Adrenal gland (tissue), 12 donors: ENCODE measurements around the gene TMEM120B. TPM values are rescaled to one million over a fixed set of nuclear protein-coding genes. Genes with fewer than 3 reads are reported as not detected.

Experiments used
- DNase-seq, 7 donors: peaks; one replicate each; pipeline ENCODE4 v3.0.0-alpha.2; 2019 to 2020
- H3K27ac ChIP-seq, 5 donors: fragments of 200-600 bp; sonication (generic) in 4 of 5; 1 replicate in 3 of 5; 2 replicates in 2 of 5; pipeline versions ENCODE4 v1.5.1 to v1.8.0; 2016 to 2020; ENCODE audit warnings: mild to moderate bottlenecking in 1 of 5
- H3K27me3 ChIP-seq: fragments of 200-600 bp; 2 replicates; pipeline ENCODE4 v1.8.0; 2021
- H3K36me3 ChIP-seq, 2 donors: fragments of 200-600 bp; replicated peaks in 1 of 2; 1 replicate in 1 of 2; 2 replicates in 1 of 2; pipeline versions ENCODE4 v1.5.1 to v1.8.0; 2018 to 2022
- H3K4me1 ChIP-seq, 2 donors: fragments of 200-600 bp; replicated peaks in 1 of 2; 1 replicate in 1 of 2; 2 replicates in 1 of 2; pipeline versions ENCODE4 v1.5.1 to v1.8.0; 2018 to 2021
- H3K4me3 ChIP-seq, 4 donors: fragments of 200-600 bp; sonication (generic) in 3 of 4; one replicate each; pipeline ENCODE4 v1.5.1; 2016 to 2018
- H3K9me3 ChIP-seq, 3 donors: fragments of 200-600 bp; sonication (generic) in 1 of 3; replicated peaks in 1 of 3; 1 replicate in 2 of 3; 2 replicates in 1 of 3; pipeline versions ENCODE4 v1.5.1 to v1.8.0; 2016 to 2021
- POLR2A ChIP-seq, 2 donors: fragments of 450-650 bp; IDR thresholded peaks; one replicate each; pipeline ENCODE4 v1.6.1; 2017; ENCODE audit warnings: antibody characterized with exemption in 2 of 2, mild to moderate bottlenecking in 2 of 2, moderate library complexity in 1 of 2
- WGBS, 4 donors: extraction: QIAGEN DNeasy Blood & Tissue Kit in 2 of 4; methylation state at CpG; one replicate each; pipeline versions ENCODE4 v1.1.5 to v1.1.7; 2013 to 2017; 5-methylcytosine and 5-hydroxymethylcytosine counted together
- intact Hi-C, 2 donors: fragments of 100-400 bp; cut with DNase I; formaldehyde crosslinking; loops; one replicate each; pipeline versions ENCODE4 v1.14.1 to v1.15.0; 2022 to 2023
- polyA plus RNA-seq, 3 donors: library from polyadenylated mRNA; stranded (reverse); fragments of 200-250 nt in 2 of 3; fragments of 350-450 nt in 1 of 3; fragmentation: Illumina TruSeq in 1 of 3; extraction: RNeasy Lipid Tissue Mini Kit (QIAGEN cat#74804) in 1 of 3; gene quantifications; one replicate each; pipeline ENCODE4 v1.2.3, GENCODE V29; 2013 to 2014
- total RNA-seq, 9 donors: library from RNA; depleted of rRNA in 4 of 9; stranded (reverse); fragments of >200 nt in 4 of 9; fragments of 120-200 nt in 1 of 9; fragmentation: NEBNext Ultra II Directional in 1 of 9; extraction: Animal tissue kit (Norgen Biotek cat#: 25700) in 1 of 9; gene quantifications; one replicate each; pipeline versions ENCODE4 v1.1.0 to v1.2.4, GENCODE V29; 2013 to 2023
- TF ChIP-seq, protein P1 (sequence below), 6 experiments: fragments of 450-650 bp in 4 of 6; fragments of 200-600 bp in 2 of 6; sonication (generic) in 1 of 6; IDR thresholded peaks; 1 replicate in 5 of 6; 2 replicates in 1 of 6; pipeline versions ENCODE4 v1.5.1 to v1.8.0; 2016 to 2021; ENCODE audit warnings: antibody characterized with exemption in 6 of 6, mild to moderate bottlenecking in 2 of 6, moderate library complexity in 1 of 6
- donor health status: healthy with polysubstance abuse.
- donor health status: Bipolar disorder and iron deficiency.
- donor health status: DM: yes; HTN: yes; CAD: no.
- donor health status: DM: no; HTN: no; CAD: no.
- donor health status: DM: no; HTN: no; CAD: no.
- donor health status: DM: yes; HTN: yes; CAD: no.

The TMEM120B gene
- total and polyA plus RNA-seq, 12 donors: 4.6 to 19.7 (median 8.7) TPM

DNA sequence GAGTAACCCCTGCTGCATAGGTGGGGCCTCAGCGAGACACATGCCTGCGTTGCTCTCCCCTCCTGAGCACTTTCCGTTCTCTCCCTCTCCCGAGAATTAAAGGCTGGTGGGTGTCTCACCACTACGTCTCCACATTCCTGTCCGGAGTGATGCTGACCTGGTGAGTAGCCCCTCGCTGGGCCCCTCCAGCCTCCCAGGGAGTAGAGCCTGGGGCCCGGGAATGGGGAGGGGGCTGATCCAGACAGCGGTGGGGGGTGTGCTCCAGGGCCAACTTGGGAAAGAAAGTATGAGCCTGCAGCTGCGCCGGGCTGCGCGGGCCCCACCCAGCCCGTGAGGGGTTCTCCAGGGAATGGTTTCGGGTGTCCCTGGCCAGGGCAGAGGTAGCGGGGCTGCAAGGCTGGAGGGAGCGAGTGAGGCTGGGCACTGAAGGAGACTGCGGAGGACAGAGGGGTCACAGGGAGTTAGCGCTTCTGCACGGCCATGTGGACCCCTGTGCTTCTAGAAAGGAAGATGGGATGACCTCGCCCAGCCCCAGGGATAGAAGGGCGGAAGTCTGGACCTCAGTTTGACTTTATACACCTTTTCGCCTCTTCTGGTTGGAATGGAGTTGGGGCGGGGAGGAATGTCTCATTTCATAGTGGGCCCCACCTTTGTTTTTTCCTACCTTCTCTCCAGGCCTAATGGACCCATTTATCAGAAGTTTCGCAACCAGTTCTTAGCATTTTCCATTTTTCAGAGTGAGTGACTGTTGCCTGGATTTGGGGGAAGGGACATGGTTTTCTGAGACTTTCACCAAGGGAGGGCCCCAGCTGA is 58.5 kb downstream of the TMEM120B start:
- no peaks in the 10 kb centered on the region for H3K27me3 ChIP-seq
- H3K4me1 ChIP-seq: peaks cover 9 to 22% of the 10 kb centered on the region in 2 donors
- no peaks in the 10 kb centered on the region for H3K9me3 ChIP-seq
- intact Hi-C loops: no loop called here
- H3K27ac ChIP-seq: no peak overlapping the region
- no peak overlapping the region for H3K4me3 ChIP-seq
- no peak for TF ChIP-seq POLR2A (IDR thresholded peaks at IDR 0.05)
- TF ChIP-seq, protein P1, sequence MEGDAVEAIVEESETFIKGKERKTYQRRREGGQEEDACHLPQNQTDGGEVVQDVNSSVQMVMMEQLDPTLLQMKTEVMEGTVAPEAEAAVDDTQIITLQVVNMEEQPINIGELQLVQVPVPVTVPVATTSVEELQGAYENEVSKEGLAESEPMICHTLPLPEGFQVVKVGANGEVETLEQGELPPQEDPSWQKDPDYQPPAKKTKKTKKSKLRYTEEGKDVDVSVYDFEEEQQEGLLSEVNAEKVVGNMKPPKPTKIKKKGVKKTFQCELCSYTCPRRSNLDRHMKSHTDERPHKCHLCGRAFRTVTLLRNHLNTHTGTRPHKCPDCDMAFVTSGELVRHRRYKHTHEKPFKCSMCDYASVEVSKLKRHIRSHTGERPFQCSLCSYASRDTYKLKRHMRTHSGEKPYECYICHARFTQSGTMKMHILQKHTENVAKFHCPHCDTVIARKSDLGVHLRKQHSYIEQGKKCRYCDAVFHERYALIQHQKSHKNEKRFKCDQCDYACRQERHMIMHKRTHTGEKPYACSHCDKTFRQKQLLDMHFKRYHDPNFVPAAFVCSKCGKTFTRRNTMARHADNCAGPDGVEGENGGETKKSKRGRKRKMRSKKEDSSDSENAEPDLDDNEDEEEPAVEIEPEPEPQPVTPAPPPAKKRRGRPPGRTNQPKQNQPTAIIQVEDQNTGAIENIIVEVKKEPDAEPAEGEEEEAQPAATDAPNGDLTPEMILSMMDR (IDR thresholded peaks at IDR 0.05): no peak
- no peaks in the 10 kb centered on the region for H3K36me3 ChIP-seq
- 82 to 89% (median 85%) methylated on average over 18 to 25 of the region's 25 CpGs for WGBS, 4 donors
- DNase-seq: no peak

DNA sequence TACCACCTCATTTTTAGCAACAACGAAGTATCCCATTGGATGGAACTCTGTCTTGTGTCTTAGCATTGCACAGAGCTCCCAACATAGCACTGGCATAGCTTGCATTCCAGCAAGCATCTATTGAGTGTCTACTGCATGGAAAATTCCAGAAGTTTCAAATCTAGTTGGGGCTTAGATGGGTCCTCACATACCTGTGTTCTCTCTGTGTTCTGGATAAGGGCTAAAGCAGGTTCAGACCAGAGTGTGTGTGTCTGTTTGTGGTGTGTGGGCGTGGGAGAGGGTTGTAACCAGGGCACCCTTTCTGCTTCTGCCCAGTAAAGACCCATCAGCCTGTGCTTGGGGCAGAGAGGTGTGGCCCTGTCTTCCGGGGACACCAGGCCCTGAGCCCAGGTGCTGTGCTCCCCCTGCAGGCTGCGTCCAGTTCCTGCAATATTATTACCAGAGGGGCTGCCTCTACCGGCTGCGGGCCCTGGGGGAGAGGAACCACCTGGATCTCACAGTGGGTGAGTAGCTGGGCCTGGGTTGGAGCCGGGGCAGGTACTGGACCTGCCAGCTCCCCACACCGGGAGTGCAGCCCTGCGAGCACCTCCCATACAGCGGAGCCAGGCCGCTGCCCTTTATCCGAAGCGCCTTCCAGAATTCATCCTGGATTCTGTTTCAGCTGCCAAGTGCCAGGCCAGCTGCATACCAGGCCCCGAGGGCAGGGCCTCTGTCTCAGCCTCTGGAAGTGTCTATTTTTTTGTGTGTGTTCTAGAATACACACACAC is 60.6 kb downstream of the TMEM120B start:
- 39 to 64% (median 48%) methylated on average over 9 to 14 of the region's 14 CpGs for WGBS, 4 donors
- Histone ChIP-seq H3K4me1 (peaks cover 9 to 16% of the 10 kb centered on the region in 2 donors), H3K4me3 (no peak overlapping the region), H3K27me3 (no peaks in the 10 kb centered on the region), H3K27ac (peak overlapping the region in 1 of 5 donors; percentile 4), H3K9me3 (no peaks in the 10 kb centered on the region), H3K36me3 (no peaks in the 10 kb centered on the region)
- intact Hi-C loops: loop anchor here in 1 of 2 donors (2.0 kb wide), 1 partner anchor 76 kb away; no protein-coding TSS in a partner anchor
- TF ChIP-seq, protein P1 (IDR thresholded peaks at IDR 0.05): peak; percentile 64 to 95 (median 92)
- no peak for TF ChIP-seq POLR2A (IDR thresholded peaks at IDR 0.05)
- peak; percentile 67 to 87 (median 80) for DNase-seq

DNA sequence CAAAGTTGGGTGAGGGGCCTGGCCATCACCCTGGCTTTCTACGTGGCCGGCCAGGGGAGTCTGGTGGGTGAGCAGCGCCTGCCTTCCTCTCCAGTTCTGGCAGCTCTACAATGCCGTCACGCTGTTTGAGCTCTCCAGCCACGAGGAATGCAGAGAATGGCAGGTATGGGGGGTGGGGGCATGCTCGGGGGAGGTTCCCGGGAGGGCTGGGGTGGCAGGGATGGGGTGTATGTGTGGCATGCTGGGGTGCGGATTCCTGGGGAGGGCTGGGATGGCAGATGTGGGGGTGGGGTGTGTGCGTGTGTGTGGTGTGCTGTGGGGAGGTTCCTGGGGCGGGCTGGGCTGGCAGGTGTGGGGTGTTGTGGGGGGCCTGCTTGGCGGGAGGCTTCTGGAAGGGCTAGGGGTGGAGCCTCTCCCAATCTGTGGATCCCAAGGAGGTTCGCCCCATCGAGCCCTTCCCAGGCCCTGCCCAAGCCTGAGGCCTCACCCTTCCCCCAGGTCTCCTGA is 62.5 kb downstream of the TMEM120B start:
- H3K36me3 ChIP-seq: no peaks in the 10 kb centered on the region
- intact Hi-C loops: loop anchor here in 1 of 2 donors (2.0 kb wide), 1 partner anchor 80 kb away; no protein-coding TSS in a partner anchor
- TF ChIP-seq, protein P1 (IDR thresholded peaks at IDR 0.05): no peak
- TF ChIP-seq POLR2A (IDR thresholded peaks at IDR 0.05): no peak
- no peaks in the 10 kb centered on the region for H3K27me3 ChIP-seq
- no peaks in the 10 kb centered on the region for H3K9me3 ChIP-seq
- 76 to 81% (median 79%) methylated on average over 3 to 14 of the region's 14 CpGs for WGBS, 4 donors
- DNase-seq: no peak
- H3K4me1 ChIP-seq: peaks cover 4 to 12% of the 10 kb centered on the region in 2 donors
- H3K4me3 ChIP-seq: no peak overlapping the region
- H3K27ac ChIP-seq: no peak overlapping the region

GRCh38 chr12:121775501-121775900 is 62.9 kb downstream of the TMEM120B start:
- Histone ChIP-seq H3K4me3 (no peak overlapping the region), H3K27me3 (no peaks in the 10 kb centered on the region), H3K4me1 (peaks cover 0 to 9% of the 10 kb centered on the region in 2 donors), H3K36me3 (no peaks in the 10 kb centered on the region), H3K9me3 (no peaks in the 10 kb centered on the region), H3K27ac (no peak overlapping the region)
- DNase-seq: no peak
- WGBS, 4 donors: 80 to 85% (median 80%) methylated on average over 6 to 16 of the region's 16 CpGs
- TF ChIP-seq, protein P1 (IDR thresholded peaks at IDR 0.05): no peak
- no peak for TF ChIP-seq POLR2A (IDR thresholded peaks at IDR 0.05)
- intact Hi-C loops: loop anchor here in 1 of 2 donors (2.0 kb wide), 1 partner anchor 81 kb away; no protein-coding TSS in a partner anchor
